Activated gamma-delta T cell treated with anti-CD3 and anti-CD28 coated beads, Interleukin-2, amount 50 U/mL, for 16 hours (primary cell): Measurements from ENCODE around the gene DMPK.
"Not testable (repeated sequence)": the region's sequence is repeated elsewhere in the genome, so short reads cannot be mapped to it uniquely, and the experiment has no call there.

ENCODE experiments used
- DNase-seq: peaks from one replicate; pipeline ENCODE4 v3.0.0-alpha.2; 2020; ENCODE audit warnings: low read depth

Gene DMPK

DNA sequence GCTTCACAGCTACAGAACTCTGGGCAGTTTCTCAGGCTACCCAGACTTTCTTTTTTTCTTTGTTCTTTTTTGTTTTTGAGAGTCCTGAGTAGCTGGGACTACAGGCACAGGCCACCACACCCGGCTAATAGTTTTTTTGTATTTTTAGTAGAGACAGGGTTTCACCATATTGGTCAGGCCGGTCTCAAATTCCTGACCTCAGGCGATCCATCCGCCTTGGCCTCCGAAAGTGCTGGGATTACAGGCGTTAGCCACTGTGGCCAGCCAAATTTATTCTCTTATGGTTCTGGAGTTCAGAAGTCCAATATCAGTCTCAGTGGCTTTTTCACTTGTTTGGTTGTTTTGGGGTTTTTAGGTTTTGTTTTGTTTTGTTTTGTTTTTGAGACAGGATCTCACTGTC is 36.7 kb downstream of the DMPK start:
- no peak for DNase-seq

DNA sequence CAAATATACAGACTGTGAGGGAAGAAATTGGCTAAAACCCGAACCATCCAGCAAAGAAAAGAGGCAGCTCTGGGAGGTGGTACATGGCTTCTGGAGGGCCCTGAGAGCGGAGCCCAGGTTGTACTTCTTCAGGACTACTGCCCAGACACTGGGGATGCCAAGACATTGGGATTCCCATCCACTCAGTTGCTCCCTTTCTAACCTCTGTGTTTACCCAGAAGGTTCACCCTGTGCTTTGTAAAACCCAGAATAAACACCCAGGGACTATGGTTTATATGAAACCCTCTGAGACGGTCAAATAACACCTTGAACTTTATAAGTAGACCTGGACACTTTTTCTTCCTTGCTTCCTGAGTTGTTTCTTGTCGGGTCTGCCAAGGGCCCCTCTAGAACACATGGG is 39.3 kb downstream of the DMPK start:
- no peak for DNase-seq

DNA sequence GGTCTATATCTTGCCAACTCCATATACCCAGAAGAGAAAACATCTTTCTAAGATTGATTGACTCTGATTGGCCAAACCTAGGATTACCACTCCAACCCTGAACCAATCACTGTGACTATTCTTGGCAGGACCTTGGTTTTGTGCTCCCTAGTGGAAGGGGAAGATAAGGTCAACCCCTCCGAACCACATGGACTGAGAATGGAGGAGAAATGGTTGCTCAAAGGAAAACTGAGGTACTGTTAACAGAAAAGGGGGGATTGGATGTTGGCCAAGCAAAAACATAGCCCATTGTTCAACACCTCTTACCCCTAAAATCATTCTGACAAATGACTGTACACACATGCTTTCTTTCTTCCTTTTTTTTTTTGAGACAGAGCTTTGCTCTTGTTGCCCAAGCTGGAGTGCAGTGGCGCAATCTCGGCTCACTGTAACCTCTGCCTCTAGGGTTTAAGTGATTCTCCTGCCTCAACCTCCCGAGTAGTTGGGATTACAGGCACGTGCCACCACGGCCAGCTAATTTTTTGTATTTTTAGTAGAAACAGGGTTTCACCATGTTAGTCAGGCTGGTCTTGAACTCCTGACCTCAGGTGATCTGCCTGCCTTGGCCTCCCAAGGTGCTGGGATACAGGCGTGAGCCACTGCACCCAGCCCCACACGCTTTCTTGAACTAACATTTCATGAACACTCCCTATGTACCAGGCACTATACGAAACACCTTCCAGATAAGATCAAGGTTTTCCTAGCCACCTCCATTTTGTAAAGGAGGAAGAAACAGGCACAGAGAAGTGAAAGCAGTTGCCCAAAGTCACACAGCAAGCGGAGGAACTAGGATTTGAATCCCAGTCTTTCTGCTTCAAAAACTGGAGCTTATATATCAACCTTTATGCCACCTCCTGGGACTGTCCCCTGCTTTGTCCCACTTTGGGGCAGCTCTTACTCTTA is 42.5 kb downstream of the DMPK start:
- DNase-seq = no peak

DNA sequence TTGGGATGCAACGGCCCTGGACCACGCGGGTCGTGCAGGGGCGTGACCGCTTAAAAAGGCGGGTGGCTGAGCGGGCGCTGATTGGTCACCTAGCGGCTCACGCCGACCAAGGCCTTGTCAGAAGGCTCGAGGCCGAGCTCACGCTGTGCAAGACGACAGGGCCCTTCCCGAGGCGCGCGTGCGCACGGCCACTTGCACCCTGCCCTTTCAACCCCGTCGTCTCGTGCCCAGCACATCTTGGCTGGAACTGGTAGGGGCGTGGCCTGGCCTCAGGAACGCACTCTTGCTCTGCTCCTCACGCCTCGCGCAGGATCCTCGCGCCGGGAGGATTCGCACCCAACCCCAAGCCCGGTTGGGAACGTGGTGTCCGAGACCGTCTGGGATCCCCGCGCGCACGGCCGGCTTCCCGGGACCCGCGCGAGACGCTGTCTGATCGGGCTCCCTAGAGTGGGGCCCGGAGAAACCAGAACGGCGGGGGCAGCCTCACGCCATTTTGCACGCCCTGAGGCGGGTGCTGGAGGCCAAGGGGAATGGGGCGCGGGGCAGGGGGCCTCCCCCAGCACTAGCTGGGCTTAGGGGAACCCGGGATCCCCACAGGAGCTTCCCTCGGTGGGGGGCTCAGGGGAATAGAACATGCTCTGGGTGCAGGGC is 49.0 kb downstream of the DMPK start, which contains the start of gene MEIOSIN:
Gene MEIOSIN, plus strand, starts transcription at position 280 of the 651 bp plus-strand sequence. CDS start 1,938 bp downstream, outside the sequence.
- no peak for DNase-seq

DNA sequence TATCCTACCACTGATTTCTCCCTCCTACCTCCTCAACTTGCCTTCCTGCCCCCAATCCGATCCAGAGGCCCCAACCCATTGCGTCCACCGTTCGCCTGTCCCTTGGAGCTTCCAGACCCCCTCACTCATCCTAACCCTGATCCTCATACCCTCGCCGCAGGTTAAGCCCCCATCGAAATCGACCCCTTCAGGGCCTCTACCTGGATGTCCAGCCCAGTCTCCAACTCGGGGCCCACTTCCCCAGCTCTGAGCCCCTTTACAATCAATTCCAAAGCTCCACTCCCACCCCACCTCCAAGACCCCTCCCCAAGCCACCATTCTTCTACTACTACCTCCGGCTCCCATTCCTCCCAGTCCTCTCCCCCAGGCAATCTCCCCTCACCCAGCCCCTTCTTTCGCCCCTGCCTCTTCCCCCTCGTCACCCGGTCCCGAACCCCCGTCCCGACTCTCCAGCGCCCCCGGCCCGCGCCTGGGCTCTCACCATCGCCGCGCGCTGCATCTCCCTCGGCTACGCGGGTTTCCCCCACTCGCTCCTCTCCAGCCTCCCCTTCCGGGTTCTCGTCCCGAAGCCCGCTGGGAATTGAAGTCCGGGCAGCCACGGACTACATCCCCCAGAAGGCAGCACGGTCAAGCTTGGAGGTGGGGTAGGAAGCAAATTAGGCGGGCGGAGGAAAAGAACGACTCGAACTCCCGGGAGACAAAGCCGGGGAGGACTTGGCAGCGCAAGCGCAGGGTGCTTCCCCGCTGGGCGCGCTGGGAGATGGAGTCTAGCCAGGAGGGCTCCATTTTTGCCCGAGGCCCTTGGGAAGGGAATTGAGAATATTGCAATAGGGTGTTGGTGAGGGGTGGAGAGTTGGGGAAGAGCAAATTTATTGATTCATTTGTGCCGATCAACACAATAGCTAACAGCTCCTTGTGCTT is 51.7 kb downstream of the DMPK start, which contains the start of gene FBXO46:
Gene FBXO46, minus strand, starts transcription at position 529 of the 921 bp plus-strand sequence. CDS start 17,401 bp downstream, outside the sequence.
- peak; percentile 86 for DNase-seq

DNA sequence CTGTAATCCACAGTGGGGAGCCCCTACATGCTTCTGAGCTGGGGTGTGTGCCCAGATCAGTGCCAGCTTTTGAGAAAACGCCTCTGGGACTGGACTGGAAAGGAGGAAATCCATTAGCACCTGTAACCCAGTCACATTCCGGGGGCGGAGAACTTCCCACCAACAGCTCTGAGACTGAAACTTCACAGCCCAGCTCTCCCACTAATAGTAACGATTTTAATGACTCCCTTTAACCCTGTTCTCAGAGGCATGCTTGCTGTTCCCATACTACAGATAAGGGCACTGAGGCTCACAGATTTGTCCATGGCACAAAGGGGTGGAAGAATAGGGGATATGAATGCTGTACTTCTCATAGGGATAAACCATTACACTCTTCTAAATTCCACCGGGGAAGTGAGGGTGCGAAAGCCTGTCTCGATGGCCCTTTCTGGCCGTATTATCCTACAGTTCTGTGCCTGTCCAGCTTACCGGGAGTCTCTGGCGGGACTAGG is 52.4 kb downstream of the DMPK start:
- DNase-seq = no peak

DNA sequence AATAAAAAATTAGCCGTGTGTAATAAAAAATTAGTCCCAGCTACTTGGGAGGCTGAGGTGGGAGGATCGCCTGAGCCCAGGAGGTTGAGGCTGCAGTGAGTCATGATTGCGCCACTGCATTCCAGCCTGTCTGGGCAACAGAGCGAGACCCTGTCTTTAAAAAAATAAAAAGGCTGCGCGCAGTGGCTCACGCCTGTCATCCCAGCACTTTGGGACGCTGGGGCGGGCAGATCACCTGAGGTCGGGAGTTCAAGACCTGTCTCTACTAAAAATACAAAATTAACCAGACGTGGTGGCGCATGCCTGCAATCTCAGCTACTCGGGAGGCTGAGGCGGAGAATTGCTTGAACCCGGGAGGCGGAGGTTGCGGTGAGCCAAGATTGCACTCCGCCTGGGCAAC is 53.6 kb downstream of the DMPK start:
- DNase-seq = not testable (repeated sequence)

DNA sequence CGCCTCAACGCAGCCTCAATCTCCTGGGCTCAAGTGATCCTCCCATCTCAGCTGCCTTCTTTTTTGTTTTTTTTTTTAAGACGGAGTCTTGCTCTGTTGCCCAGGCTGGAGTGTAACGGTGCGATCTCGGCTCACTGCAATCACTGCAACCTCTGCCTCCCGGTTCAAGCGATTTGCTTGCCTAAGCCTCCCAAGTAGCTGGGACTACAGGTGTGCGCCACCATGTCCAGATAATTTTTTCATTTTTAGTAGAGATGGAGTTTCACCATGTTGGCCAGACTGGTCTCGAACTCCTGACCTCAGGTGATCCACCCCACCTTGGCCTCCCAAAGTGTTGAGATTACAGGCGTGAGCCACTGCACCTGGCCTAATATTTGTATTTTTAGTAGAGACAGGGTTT is 62.2 kb downstream of the DMPK start:
- not testable (repeated sequence) for DNase-seq
